Endothelial cell of umbilical vein (primary cell): ENCODE results near the gene KNCN. TPM values are rescaled to one million over a fixed set of nuclear protein-coding genes. Genes with fewer than 3 reads are reported as not detected.

ENCODE experiments used
- BruUV-seq: library from RNA; stranded (reverse); fragments of 400-500 nt; replicated peaks from 2 replicates; lab custom pipeline; 2021; lab: Mats Ljungman, UMichigan
- CTCF ChIA-PET: fragments of 300-600, 350-600 bp; sonication (Branson Sonifier 250); formaldehyde crosslinking; loops from one replicate; lab custom pipeline; 2021; ENCODE audit warnings: antibody characterized with exemption, inconsistent platforms; lab: Charles Lee
- POLR2A ChIA-PET: fragments of 300-600, 350-600 bp; sonication (Branson Sonifier 250); formaldehyde crosslinking; loops from one replicate; lab custom pipeline; 2021; ENCODE audit warnings: antibody characterized with exemption, inconsistent platforms; lab: Charles Lee
- DNase-seq: peaks from one replicate; pipeline ENCODE4 v3.0.0-alpha.2; 2011; ENCODE audit warnings: low read depth, low spot score
- FAIRE-seq: peaks from 2 replicates; lab custom pipeline; 2011; peaks lifted over from hg19 to GRCh38; lab: Jason Lieb, UNC
- H2AFZ ChIP-seq: 2 replicates; pipeline ENCODE4 v1.6.0; 2012; ENCODE audit warnings: low read depth, low read length, control low read depth, inconsistent platforms
- H3K27ac ChIP-seq: 2 replicates; pipeline ENCODE4 v1.5.1; 2011; ENCODE audit warnings: low read depth, mild to moderate bottlenecking, control low read depth, low read length, moderate library complexity; ENCODE audit not compliant: insufficient read depth
- H3K27me3 ChIP-seq, 2 experiments: 2 replicates each; pipeline versions ENCODE4 v1.6.0 to v1.6.1; 2011; ENCODE audit warnings: low read length in 2 of 2, mixed read lengths in 1 of 2; ENCODE audit not compliant: control insufficient read depth in 2 of 2, insufficient read depth in 2 of 2
- H3K36me3 ChIP-seq, 2 experiments: 2 replicates in 1 of 2; 3 replicates in 1 of 2; pipeline ENCODE4 v1.5.1; 2011; ENCODE audit warnings: low read length in 2 of 2, mild to moderate bottlenecking in 1 of 2, moderate library complexity in 1 of 2; ENCODE audit not compliant: control insufficient read depth in 2 of 2, insufficient read depth in 2 of 2; ENCODE audit errors: extremely low read depth in 1 of 2
- H3K4me1 ChIP-seq: 3 replicates; pipeline ENCODE4 v1.5.1; 2011; ENCODE audit warnings: mild to moderate bottlenecking, low read length; ENCODE audit not compliant: control insufficient read depth, insufficient read depth; ENCODE audit errors: extremely low read depth
- H3K4me2 ChIP-seq: 2 replicates; pipeline ENCODE4 v1.6.1; 2011; ENCODE audit warnings: low read length, control low read depth, mixed read lengths; ENCODE audit not compliant: insufficient read depth
- H3K4me3 ChIP-seq, 3 experiments: fragments of 200-600 bp in 1 of 3; sonication (generic), shearing (Covaris generic) in 1 of 3; replicated peaks in 1 of 3; 2 replicates each; pipeline ENCODE4 v1.5.1; 2011 to 2016; ENCODE audit warnings: control low read depth in 3 of 3, low read length in 3 of 3, mild to moderate bottlenecking in 2 of 3, inconsistent platforms in 1 of 3, low read depth in 1 of 3, moderate library complexity in 1 of 3; ENCODE audit not compliant: insufficient read depth in 1 of 3
- H3K79me2 ChIP-seq: 2 replicates; pipeline ENCODE4 v1.6.0; 2012; ENCODE audit warnings: low read length, inconsistent platforms; ENCODE audit not compliant: control insufficient read depth, insufficient read depth
- H3K9ac ChIP-seq: replicated peaks from 2 replicates; pipeline ENCODE3; 2011; ENCODE audit warnings: low read length, control low read depth; ENCODE audit not compliant: insufficient read depth; ENCODE audit errors: extremely low read depth
- H3K9me1 ChIP-seq: replicated peaks from 3 replicates; pipeline ENCODE4 v1.6.0; 2011; ENCODE audit warnings: mild to moderate bottlenecking, low read length; ENCODE audit not compliant: control insufficient read depth, insufficient read depth; ENCODE audit errors: extremely low read depth
- H3K9me3 ChIP-seq: replicated peaks from 2 replicates; pipeline ENCODE4 v1.5.1; 2012; ENCODE audit warnings: low read length, inconsistent platforms; ENCODE audit not compliant: control insufficient read depth, insufficient read depth
- H4K20me1 ChIP-seq: replicated peaks from 2 replicates; pipeline ENCODE3; 2011; ENCODE audit warnings: mild to moderate bottlenecking, low read length; ENCODE audit not compliant: control insufficient read depth, insufficient read depth; ENCODE audit errors: extremely low read depth
- CTCF ChIP-seq, 2 donors: IDR thresholded peaks; 1 replicate in 1 of 2; 2 replicates in 1 of 2; pipeline ENCODE4 v1.5.1; 2011; ENCODE audit warnings: low read length in 2 of 2, mild to moderate bottlenecking in 2 of 2, moderate library complexity in 2 of 2, control low read depth in 1 of 2, inconsistent platforms in 1 of 2, low read depth in 1 of 2; ENCODE audit not compliant: insufficient read depth in 1 of 2; ENCODE audit errors: extremely low read depth in 1 of 2
- EZH2 ChIP-seq: IDR thresholded peaks from 2 replicates; pipeline ENCODE4 v1.6.1; 2012; ENCODE audit warnings: borderline replicate concordance, low read depth, mild to moderate bottlenecking, moderate library complexity, low read length, inconsistent platforms; ENCODE audit not compliant: severe bottlenecking
- FOS ChIP-seq: IDR thresholded peaks from 2 replicates; pipeline ENCODE4 v1.6.1; 2011; ENCODE audit warnings: mild to moderate bottlenecking, low read length, moderate library complexity, borderline replicate concordance; ENCODE audit not compliant: insufficient read depth
- GATA2 ChIP-seq: IDR thresholded peaks from 2 replicates; pipeline ENCODE4 v1.7.0; 2011; ENCODE audit warnings: low read depth, mild to moderate bottlenecking, moderate library complexity, mixed read lengths, low read length; ENCODE audit not compliant: insufficient read length, insufficient read depth
- JUN ChIP-seq: IDR thresholded peaks from 2 replicates; pipeline ENCODE4 v1.6.1; 2011; ENCODE audit warnings: borderline replicate concordance, low read depth; ENCODE audit not compliant: insufficient read length, insufficient read depth
- MAX ChIP-seq: IDR thresholded peaks from 2 replicates; pipeline ENCODE4 v1.6.1; 2011; ENCODE audit not compliant: insufficient read depth, insufficient read length
- MYC ChIP-seq: IDR thresholded peaks from one replicate; pipeline ENCODE4 v1.6.1; 2011; ENCODE audit warnings: mild to moderate bottlenecking, low read depth, low read length
- POLR2A ChIP-seq: IDR thresholded peaks from 2 replicates; pipeline ENCODE4 v1.6.1; 2012; ENCODE audit warnings: low read depth, mild to moderate bottlenecking, control low read depth, low read length
- POLR2AphosphoS5 ChIP-seq: IDR thresholded peaks from 2 replicates; pipeline ENCODE4 v1.6.1; 2012; ENCODE audit warnings: low read depth, mild to moderate bottlenecking, control low read depth, low read length, moderate library complexity; ENCODE audit not compliant: insufficient read depth
- dilution Hi-C: fragments of 300-500 bp; cut with MboI; formaldehyde crosslinking; loops from one replicate; pipeline ENCODE4 v1.15.0; 2019; ENCODE audit warnings: low sequenced_read_pairs; ENCODE audit not compliant: extremely low pct_ligation_motif_present
- intact Hi-C: fragments of 100-400 bp; cut with micrococcal nuclease; formaldehyde crosslinking; loops from one replicate; pipeline ENCODE4 v1.10.0; 2022
- polyA plus RNA-seq, 4 experiments: library from polyadenylated mRNA; depleted of rRNA in 3 of 4; stranded (reverse) in 3 of 4; unstranded in 1 of 4; fragments of >200 nt; gene quantifications; 2 replicates each; pipeline versions ENCODE4 v1.2.1 to v1.2.3, GENCODE V29; 2011 to 2012; ENCODE audit warnings: missing spikeins in 1 of 4
- total RNA-seq: library from RNA; stranded (reverse); gene quantifications from 2 replicates; pipeline ENCODE4 v1.2.3, GENCODE V29; 2021

KNCN gene
- total and polyA plus RNA-seq, 2 donors (not counting 3 experiments of a cell fraction or from before 2014, with no cell fraction given) = not detected

GRCh38 chr1:46530791-46531409, 20.5 kb downstream of the KNCN start:
- DNase-seq = no peak
- Histone ChIP-seq H2AFZ (no peak overlapping the region), H3K4me1 (peaks cover 2% of the 10 kb centered on the region), H3K27me3 (peaks cover 32 to 49% of the 10 kb centered on the region in 2 experiments), H3K4me3 (no peak overlapping the region), H3K79me2 (no peaks in the 10 kb centered on the region), H3K36me3 (no peaks in the 10 kb centered on the region), H3K4me2 (no peak overlapping the region), H3K27ac (no peak overlapping the region), H3K9me1 (no peaks in the 10 kb centered on the region), H3K9me3 (no peaks in the 10 kb centered on the region), H3K9ac (no peak overlapping the region), H4K20me1 (no peaks in the 10 kb centered on the region)
- no peak for FAIRE-seq
- CTCF ChIA-PET = interaction anchor here (1.6 to 6.5 kb wide), 7 partner anchors 9 to 194 kb away, joined by 3 to 165 read pairs (median 26); no protein-coding TSS in a partner anchor
- POLR2A ChIA-PET = no interaction called here
- no TSS peak for BruUV-seq
- intact Hi-C loops = loop anchor here (5.0 kb wide), 1 partner anchor 471 kb away; no protein-coding TSS in a partner anchor
- dilution Hi-C loops = no loop called here
- TF ChIP-seq POLR2A (no peak), FOS (no peak), MAX (no peak), MYC (no peak), CTCF (IDR thresholded peaks at IDR 0.05; ENCODE audit: extremely low read depth in 1 of 2, insufficient read depth in 1 of 2, low read depth in 1 of 2, low read length in 2 of 2) (no peak), GATA2 (no peak), EZH2 (no peak), POLR2AphosphoS5 (no peak), JUN (no peak)
